NCI-H345 (cell line): Measurements from ENCODE around the gene PRR15.

Experiments
- DNase-seq: peaks from one replicate; lab custom pipeline; 2025; lab: John Stamatoyannopoulos, UW

The PRR15 gene

DNA sequence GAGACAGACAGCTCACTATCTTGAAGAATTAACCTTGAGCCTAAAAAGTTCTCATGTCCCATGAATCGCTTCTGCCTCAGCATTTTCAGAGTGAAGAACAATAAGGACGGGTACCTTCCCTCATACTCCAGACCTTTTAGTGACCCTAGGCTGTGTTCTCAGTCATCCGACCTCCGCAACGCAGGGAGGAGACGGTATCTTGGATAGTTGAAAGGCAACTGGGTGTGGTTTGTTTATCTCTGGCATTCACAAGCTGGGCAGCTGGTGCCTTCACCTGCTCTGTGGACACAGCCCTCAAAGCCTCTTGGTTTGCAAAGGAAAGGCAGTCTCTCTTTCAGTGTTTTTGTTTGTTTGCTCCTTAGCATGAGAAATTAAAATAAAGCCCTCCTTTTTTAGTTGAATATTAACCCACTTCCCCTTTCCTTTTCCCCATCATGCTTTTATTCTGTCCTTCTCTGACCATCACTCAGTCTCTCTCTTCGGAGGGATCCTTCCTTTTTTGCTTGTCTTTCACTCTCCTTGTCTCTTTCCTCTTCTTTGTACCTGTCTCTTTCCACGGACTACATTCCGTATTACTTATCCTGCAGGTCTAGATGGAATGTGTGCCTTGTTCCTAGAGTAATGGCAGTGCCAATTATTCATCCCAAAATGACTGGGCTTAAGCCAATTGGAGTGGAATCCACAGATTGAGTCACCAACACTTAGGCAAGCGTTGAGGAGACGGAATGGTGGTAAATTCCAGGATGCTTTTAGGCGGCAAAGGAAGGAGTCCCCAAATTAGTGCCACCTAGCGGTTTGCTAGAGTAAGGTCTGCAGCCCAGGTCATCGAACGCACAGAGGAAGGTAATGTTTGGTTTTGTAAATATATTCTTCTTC is 45.8 kb downstream of the PRR15 start:
- peak; percentile 76 for DNase-seq

DNA sequence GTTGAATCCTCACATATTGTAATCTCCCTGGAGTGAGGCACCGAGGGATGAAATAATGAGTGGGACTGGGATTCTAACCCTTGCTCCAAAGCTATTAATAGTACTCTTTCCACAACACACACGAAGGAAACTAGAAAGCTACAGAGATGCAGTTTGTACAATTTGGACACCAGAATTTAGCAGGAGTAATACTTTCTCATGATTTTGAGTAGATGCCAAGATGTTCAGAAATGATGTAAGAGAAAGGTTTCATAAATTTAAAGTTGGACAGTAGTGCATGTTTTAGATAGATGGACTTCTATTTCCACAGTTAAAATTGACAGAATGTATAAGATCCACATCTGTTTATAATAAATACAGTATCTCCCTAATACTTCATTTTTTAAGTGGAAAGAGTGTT is 46.5 kb downstream of the PRR15 start:
- DNase-seq: no peak

DNA sequence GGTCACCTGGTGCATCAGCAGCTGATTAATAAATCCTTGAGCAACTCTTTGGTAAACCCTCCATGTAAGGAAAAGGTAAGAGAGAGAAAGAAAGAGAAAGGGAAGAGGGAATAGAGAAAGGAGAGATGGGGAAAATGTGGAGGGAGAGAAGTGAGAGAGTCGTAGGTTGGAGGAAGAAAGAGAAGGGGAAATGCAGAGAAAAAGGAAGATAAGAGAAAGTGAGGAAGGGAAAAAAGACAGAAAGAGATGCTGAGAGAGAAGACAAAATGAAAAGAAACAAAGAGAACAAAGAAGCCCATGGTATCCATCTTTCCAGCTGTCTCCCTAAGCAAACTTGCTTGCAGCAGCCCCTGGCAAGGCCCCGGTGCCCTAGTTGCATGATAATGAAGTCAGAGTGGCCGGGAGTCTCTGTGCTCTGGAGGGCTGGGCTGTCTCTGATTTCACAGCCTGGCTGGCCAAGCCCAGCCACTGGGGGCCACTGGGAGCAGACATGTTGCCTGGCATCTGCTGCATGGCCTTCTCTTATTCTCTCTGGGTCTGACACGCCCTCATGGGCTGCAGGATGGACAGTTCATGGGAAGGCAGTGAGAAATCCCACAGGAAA is 48.4 kb downstream of the PRR15 start:
- no peak for DNase-seq

DNA sequence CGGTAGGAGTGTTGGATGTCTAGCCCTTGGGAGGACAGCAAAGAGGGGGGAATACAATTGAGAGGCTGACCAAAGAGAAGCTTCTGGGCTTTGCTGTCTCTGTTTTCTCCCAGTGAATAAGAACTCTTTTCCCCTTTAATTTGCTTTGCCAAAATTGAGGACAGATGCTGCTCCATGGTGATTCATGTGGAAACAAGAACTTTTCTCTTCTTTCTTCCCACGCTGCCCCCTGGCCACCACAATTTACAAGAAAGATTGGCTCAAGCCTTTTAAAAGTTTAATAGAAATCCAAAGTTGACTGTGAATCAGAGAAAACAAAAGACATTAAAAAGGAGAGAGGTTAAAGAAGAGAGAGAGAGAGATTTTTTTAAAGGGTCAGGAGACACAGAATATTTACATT is 49.0 kb downstream of the PRR15 start:
- DNase-seq: no peak

DNA sequence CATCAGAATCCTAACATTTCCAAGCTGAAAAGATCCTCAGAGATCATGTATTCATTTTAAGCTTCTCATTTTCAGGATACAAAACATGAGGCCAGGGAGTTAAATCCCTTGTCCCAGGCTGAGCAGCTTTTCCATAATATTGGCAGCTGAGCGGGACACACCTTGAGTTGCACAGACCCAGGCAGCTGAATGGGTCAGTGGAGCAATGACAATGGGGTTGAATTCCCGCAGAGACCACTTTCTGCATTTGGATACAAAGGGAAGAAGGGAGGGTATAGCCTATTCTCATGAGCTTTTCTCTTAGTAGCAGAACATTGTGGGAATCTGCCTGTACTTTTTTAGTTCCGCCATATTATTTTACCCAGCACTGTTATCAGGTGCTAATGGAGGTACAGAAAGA is 49.5 kb downstream of the PRR15 start:
- no peak for DNase-seq

DNA sequence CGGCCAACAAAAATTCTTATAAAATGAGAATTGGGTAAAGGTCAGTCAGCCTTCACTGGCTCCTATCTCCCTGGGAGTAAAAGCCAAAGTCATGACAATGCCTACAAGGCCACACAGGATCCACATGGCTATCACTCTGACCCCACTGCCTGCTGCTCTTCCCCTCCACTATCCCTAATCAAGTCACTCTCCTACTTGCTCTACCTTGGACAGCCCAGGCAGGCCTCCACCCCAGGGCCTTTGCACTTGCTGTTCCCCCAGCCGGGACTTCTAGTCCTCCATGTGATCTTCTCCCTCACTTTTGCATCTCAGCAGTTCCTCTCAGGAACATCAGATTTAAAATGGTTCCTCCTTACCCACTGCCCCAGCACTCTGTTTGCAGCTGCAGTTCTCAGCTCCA is 50.6 kb downstream of the PRR15 start:
- DNase-seq: no peak
